ENCODE results near the gene PAH.

Gene PAH

GRCh38 chr12:102933168-102933567 lies 16.1 kb upstream of the PAH start:
- in situ Hi-C loops (cut with MboI; ENCODE audit: low sequenced_read_pairs, unreplicated experiment) = no loop called here
- no peak for TF ChIP-seq CTCF (IDR thresholded peaks at IDR 0.05; ENCODE audit: borderline replicate concordance, control extremely low read depth, extremely low read depth, insufficient read depth, missing control alignments)
- DNase-seq (ENCODE audit: low spot score) = no peak

GRCh38 chr12:102927220-102927619 lies 10.2 kb upstream of the PAH start:
- no peak for TF ChIP-seq CTCF (IDR thresholded peaks at IDR 0.05; ENCODE audit: borderline replicate concordance, control extremely low read depth, extremely low read depth, insufficient read depth, missing control alignments)
- in situ Hi-C loops (cut with MboI; ENCODE audit: low sequenced_read_pairs, unreplicated experiment) = no loop called here
- no peak for DNase-seq (ENCODE audit: low spot score)

- DNase-seq (ENCODE audit: low spot score) = no peak
- no peak for TF ChIP-seq CTCF (IDR thresholded peaks at IDR 0.05; ENCODE audit: borderline replicate concordance, control extremely low read depth, extremely low read depth, insufficient read depth, missing control alignments)
- in situ Hi-C loops (cut with MboI; ENCODE audit: low sequenced_read_pairs, unreplicated experiment) = no loop called here
These were observed 4.2 kb upstream of the PAH start for GRCh38 chr12:102921240-102921639.

- TF ChIP-seq CTCF (IDR thresholded peaks at IDR 0.05; ENCODE audit: borderline replicate concordance, control extremely low read depth, extremely low read depth, insufficient read depth, missing control alignments) = no peak
- DNase-seq (ENCODE audit: low spot score) = no peak
- in situ Hi-C loops (cut with MboI; ENCODE audit: low sequenced_read_pairs, unreplicated experiment) = no loop called here
These were observed 3.2 kb upstream of the PAH start for GRCh38 chr12:102920271-102920670.

- no peak for TF ChIP-seq CTCF (IDR thresholded peaks at IDR 0.05; ENCODE audit: borderline replicate concordance, control extremely low read depth, extremely low read depth, insufficient read depth, missing control alignments)
- DNase-seq (ENCODE audit: low spot score) = no peak
- in situ Hi-C loops (cut with MboI; ENCODE audit: low sequenced_read_pairs, unreplicated experiment) = no loop called here
These were observed 1.8 kb upstream of the PAH start for GRCh38 chr12:102918840-102919239.

GRCh38 chr12:102916252-102917025 lies 605 bp downstream of the PAH start:
- no peak for DNase-seq (ENCODE audit: low spot score)
- in situ Hi-C loops (cut with MboI; ENCODE audit: low sequenced_read_pairs, unreplicated experiment) = no loop called here
- no peak for TF ChIP-seq CTCF (IDR thresholded peaks at IDR 0.05; ENCODE audit: borderline replicate concordance, control extremely low read depth, extremely low read depth, insufficient read depth, missing control alignments)

All from GM13976 (cell line).